Trophoblast cell (in vitro differentiated cells and primary cell): ENCODE measurements around the gene APBA3.
"Not testable (repeated sequence)": the region's sequence is repeated elsewhere in the genome, so short reads cannot be mapped to it uniquely, and the experiment has no call there.

ENCODE experiments used
- DNase-seq, 2 donors: peaks; one replicate each; pipeline ENCODE4 v3.0.0-alpha.2; 2016
- H2AFZ ChIP-seq: 2 replicates; pipeline ENCODE4 v1.6.1; 2013; ENCODE audit warnings: low read length, moderate library complexity, mild to moderate bottlenecking; ENCODE audit not compliant: insufficient read depth, poor library complexity
- H2AK5ac ChIP-seq: 2 replicates; pipeline ENCODE4 v1.6.1; 2013; ENCODE audit warnings: mild to moderate bottlenecking, low read length
- H2BK120ac ChIP-seq: 2 replicates; pipeline ENCODE4 v1.6.1; 2013; ENCODE audit warnings: low read length, mild to moderate bottlenecking, moderate library complexity; ENCODE audit not compliant: insufficient read depth, poor library complexity
- H2BK12ac ChIP-seq: 2 replicates; pipeline ENCODE4 v1.6.1; 2013; ENCODE audit warnings: mild to moderate bottlenecking, low read length, moderate library complexity
- H2BK5ac ChIP-seq: 2 replicates; pipeline ENCODE4 v1.6.1; 2013; ENCODE audit warnings: low read length, low read depth, moderate library complexity, mild to moderate bottlenecking; ENCODE audit not compliant: poor library complexity
- H3K14ac ChIP-seq: 2 replicates; pipeline ENCODE4 v1.6.1; 2013; ENCODE audit warnings: mild to moderate bottlenecking, low read length
- H3K18ac ChIP-seq: 2 replicates; pipeline ENCODE4 v1.6.1; 2013; ENCODE audit warnings: mild to moderate bottlenecking, low read length
- H3K23ac ChIP-seq: 2 replicates; pipeline ENCODE4 v1.6.1; 2013; ENCODE audit warnings: low read length
- H3K27ac ChIP-seq: 2 replicates; pipeline ENCODE4 v1.5.1; 2013; ENCODE audit warnings: low read depth, mild to moderate bottlenecking, inconsistent platforms, low read length, moderate library complexity
- H3K27me3 ChIP-seq: 2 replicates; pipeline ENCODE4 v1.6.1; 2013; ENCODE audit warnings: inconsistent platforms, mild to moderate bottlenecking, low read length, moderate library complexity; ENCODE audit not compliant: insufficient read depth
- H3K36me3 ChIP-seq, 2 experiments: 1 replicate in 1 of 2; 2 replicates in 1 of 2; pipeline ENCODE4 v1.6.1; 2013; ENCODE audit warnings: low read length in 2 of 2, mild to moderate bottlenecking in 2 of 2, moderate library complexity in 1 of 2; ENCODE audit not compliant: insufficient read depth in 2 of 2, control insufficient read depth in 1 of 2
- H3K4ac ChIP-seq: 2 replicates; pipeline ENCODE4 v1.6.1; 2013; ENCODE audit warnings: low read depth, mild to moderate bottlenecking, low read length, moderate library complexity
- H3K4me1 ChIP-seq, 2 experiments: 1 replicate in 1 of 2; 2 replicates in 1 of 2; pipeline ENCODE4 v1.6.1; 2013; ENCODE audit warnings: low read length in 2 of 2, mild to moderate bottlenecking in 2 of 2, moderate library complexity in 1 of 2; ENCODE audit not compliant: insufficient read depth in 2 of 2, control insufficient read depth in 1 of 2
- H3K4me2 ChIP-seq: 2 replicates; pipeline ENCODE4 v1.6.1; 2013; ENCODE audit warnings: inconsistent platforms, mild to moderate bottlenecking, low read length, moderate library complexity
- H3K4me3 ChIP-seq: 2 replicates; pipeline ENCODE4 v1.5.1; 2013; ENCODE audit warnings: mild to moderate bottlenecking, low read depth, low read length, inconsistent platforms
- H3K79me1 ChIP-seq: one replicate; pipeline ENCODE4 v1.6.1; 2013; ENCODE audit warnings: low read length
- H3K79me2 ChIP-seq: 2 replicates; pipeline ENCODE4 v1.6.1; 2013; ENCODE audit warnings: low read length, mild to moderate bottlenecking; ENCODE audit not compliant: control insufficient read depth, insufficient read depth, poor library complexity
- H3K9ac ChIP-seq: 2 replicates; pipeline ENCODE4 v1.6.1; 2013; ENCODE audit warnings: mild to moderate bottlenecking, low read length
- H3K9me3 ChIP-seq: 2 replicates; pipeline ENCODE4 v1.6.1; 2013; ENCODE audit warnings: low read depth, mild to moderate bottlenecking, control low read depth, inconsistent platforms, low read length; ENCODE audit not compliant: insufficient read depth
- H4K12ac ChIP-seq: 2 replicates; pipeline ENCODE4 v1.6.1; 2013; ENCODE audit warnings: low read depth, mild to moderate bottlenecking, low read length, moderate library complexity
- H4K8ac ChIP-seq: 2 replicates; pipeline ENCODE4 v1.6.1; 2013; ENCODE audit warnings: low read depth, mild to moderate bottlenecking, low read length, moderate library complexity
- H4K91ac ChIP-seq: one replicate; pipeline ENCODE4 v1.6.1; 2013; ENCODE audit warnings: low read depth, mild to moderate bottlenecking, low read length, moderate library complexity
- WGBS: extraction: QIAGEN DNeasy Blood & Tissue Kit; methylation state at CpG from one replicate; pipeline ENCODE4 v1.1.7; 2013; ENCODE audit warnings: missing lambda C conversion rate; ENCODE audit not compliant: insufficient read length, insufficient coverage; ENCODE audit errors: extremely low coverage; 5-methylcytosine and 5-hydroxymethylcytosine counted together

Gene APBA3

GRCh38 chr19:3759482-3760254 is 1.8 kb downstream of the APBA3 start:
- no peak overlapping the region for H3K4me2 ChIP-seq
- H4K8ac ChIP-seq: no peak overlapping the region
- H3K27me3 ChIP-seq: no peaks in the 10 kb centered on the region
- no peak overlapping the region for H2AFZ ChIP-seq
- H3K23ac ChIP-seq: no peak overlapping the region
- H3K79me1 ChIP-seq: peaks cover 7% of the 10 kb centered on the region
- no peak overlapping the region for H3K14ac ChIP-seq
- no peak overlapping the region for H3K27ac ChIP-seq
- H3K4me1 ChIP-seq: peaks cover 0 to 4% of the 10 kb centered on the region in 2 experiments
- no peak overlapping the region for H3K9ac ChIP-seq
- WGBS: no CpG with 5 or more reads among the region's 19 CpGs
- H4K91ac ChIP-seq: no peak overlapping the region
- peaks cover 19 to 22% of the 10 kb centered on the region in 2 experiments for H3K36me3 ChIP-seq
- H2BK12ac ChIP-seq: no peak overlapping the region
- DNase-seq: no peak
- no peaks in the 10 kb centered on the region for H3K9me3 ChIP-seq
- no peak overlapping the region for H2BK120ac ChIP-seq
- H3K18ac ChIP-seq: peak overlapping the region; percentile 86
- H4K12ac ChIP-seq: peak overlapping the region; percentile 72
- H3K4me3 ChIP-seq: no peak overlapping the region
- H3K4ac ChIP-seq: peak overlapping the region; percentile 52
- H2BK5ac ChIP-seq: no peak overlapping the region
- H2AK5ac ChIP-seq: no peak overlapping the region
- peaks cover 10% of the 10 kb centered on the region for H3K79me2 ChIP-seq

DNA sequence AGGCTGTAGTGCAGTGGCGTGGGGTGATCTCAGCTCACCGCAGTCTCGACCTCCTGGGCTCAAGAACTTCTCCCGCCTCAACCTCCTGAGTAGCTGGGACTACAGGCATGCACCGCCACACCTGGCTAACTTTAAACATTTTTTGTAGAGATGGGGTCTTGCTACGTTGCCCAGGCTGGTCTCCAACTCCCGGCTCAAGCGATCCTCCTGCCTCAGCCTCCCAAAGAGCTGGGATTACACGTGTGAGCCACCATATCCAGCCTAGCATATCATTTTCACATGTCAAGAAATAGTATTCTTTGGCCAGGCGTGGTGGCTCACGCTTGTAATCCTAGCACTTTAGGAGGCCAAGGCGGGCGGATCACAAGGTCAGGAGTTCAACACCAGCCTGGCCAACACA is 3.2 kb downstream of the APBA3 start:
- H2BK120ac ChIP-seq, H3K4me2 ChIP-seq, H2BK12ac ChIP-seq, H3K9ac ChIP-seq, DNase-seq, H2BK5ac ChIP-seq, H4K91ac ChIP-seq, H3K27ac ChIP-seq, H3K4me3 ChIP-seq, H4K12ac ChIP-seq, H3K27me3 ChIP-seq, H2AFZ ChIP-seq, H3K14ac ChIP-seq, H4K8ac ChIP-seq, H3K23ac ChIP-seq, H3K4me1 ChIP-seq, H3K79me1 ChIP-seq, H3K18ac ChIP-seq, H2AK5ac ChIP-seq, H3K9me3 ChIP-seq, H3K4ac ChIP-seq: not testable (repeated sequence)
- no CpG with 5 or more reads among the region's 13 CpGs for WGBS
- H3K36me3 ChIP-seq: peaks cover 29 to 32% of the 10 kb centered on the region in 2 experiments
- H3K79me2 ChIP-seq: peaks cover 10% of the 10 kb centered on the region

DNA sequence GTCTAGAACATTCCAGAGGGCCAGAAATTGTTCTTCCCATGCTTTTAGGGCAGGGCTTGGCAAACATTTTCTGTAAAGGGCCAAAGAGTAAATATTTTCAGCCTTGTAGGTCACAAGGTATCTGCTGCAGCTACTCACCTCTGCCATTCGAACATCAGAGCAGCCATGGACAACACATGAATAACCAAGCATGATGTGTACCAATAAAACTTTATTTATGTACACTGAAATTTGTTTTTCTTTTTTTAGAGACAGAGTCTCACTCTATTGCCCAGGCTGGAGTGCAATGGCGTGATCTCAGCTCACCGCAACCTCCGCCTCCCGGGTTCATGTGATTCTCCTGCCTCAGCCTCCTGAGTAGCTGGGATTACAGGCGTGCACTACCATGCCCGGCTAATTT is 3.8 kb downstream of the APBA3 start:
- not testable (repeated sequence) for H3K9me3 ChIP-seq, H3K27me3 ChIP-seq, H3K4me1 ChIP-seq, H3K9ac ChIP-seq, H2BK5ac ChIP-seq, H3K79me1 ChIP-seq, DNase-seq, H3K27ac ChIP-seq, H3K18ac ChIP-seq, H2AFZ ChIP-seq, H3K4ac ChIP-seq, H4K12ac ChIP-seq, H2AK5ac ChIP-seq, H4K8ac ChIP-seq, H3K14ac ChIP-seq, H2BK12ac ChIP-seq, H3K4me2 ChIP-seq, H2BK120ac ChIP-seq, H4K91ac ChIP-seq, H3K4me3 ChIP-seq, H3K23ac ChIP-seq
- peaks cover 10% of the 10 kb centered on the region for H3K79me2 ChIP-seq
- peaks cover 34 to 37% of the 10 kb centered on the region in 2 experiments for H3K36me3 ChIP-seq
- no CpG with 5 or more reads among the region's 7 CpGs for WGBS

- no peaks in the 10 kb centered on the region for H3K79me1 ChIP-seq
- H3K18ac ChIP-seq: no peak overlapping the region
- no peak overlapping the region for H4K91ac ChIP-seq
- H3K14ac ChIP-seq: no peak overlapping the region
- no peaks in the 10 kb centered on the region for H3K27me3 ChIP-seq
- H3K36me3 ChIP-seq: peaks cover 51 to 58% of the 10 kb centered on the region in 2 experiments
- H3K27ac ChIP-seq: no peak overlapping the region
- H2BK12ac ChIP-seq: no peak overlapping the region
- H3K9ac ChIP-seq: no peak overlapping the region
- no peak overlapping the region for H2BK120ac ChIP-seq
- H3K4ac ChIP-seq: no peak overlapping the region
- H3K4me3 ChIP-seq: no peak overlapping the region
- DNase-seq: no peak
- no peaks in the 10 kb centered on the region for H3K4me1 ChIP-seq
- H4K8ac ChIP-seq: no peak overlapping the region
- H4K12ac ChIP-seq: no peak overlapping the region
- no peak overlapping the region for H2AK5ac ChIP-seq
- no peak overlapping the region for H3K4me2 ChIP-seq
- no peak overlapping the region for H2AFZ ChIP-seq
- no peak overlapping the region for H2BK5ac ChIP-seq
- no peak overlapping the region for H3K23ac ChIP-seq
- no CpG with 5 or more reads among the region's 51 CpGs for WGBS
- H3K79me2 ChIP-seq: no peaks in the 10 kb centered on the region
- no peaks in the 10 kb centered on the region for H3K9me3 ChIP-seq
These were observed 7.7 kb downstream of the APBA3 start for GRCh38 chr19:3753631-3754410.
